HL-60 (cell line): Measurements from ENCODE around the gene EP400.

Experiments
- POLR2AphosphoS5 ChIP-seq: IDR thresholded peaks from 2 replicates; pipeline ENCODE4 v1.6.1; 2012; ENCODE audit warnings: low read depth
- TF ChIP-seq, protein P1 (sequence below): IDR thresholded peaks from one replicate; pipeline ENCODE4 v1.5.1; 2011; ENCODE audit warnings: low read length, control low read depth, inconsistent platforms; ENCODE audit not compliant: insufficient read depth
- TF ChIP-seq, protein P2 (sequence below): IDR thresholded peaks from 2 replicates; pipeline ENCODE4 v1.6.1; 2012; ENCODE audit warnings: low read depth; ENCODE audit not compliant: insufficient replicate concordance

DNA sequence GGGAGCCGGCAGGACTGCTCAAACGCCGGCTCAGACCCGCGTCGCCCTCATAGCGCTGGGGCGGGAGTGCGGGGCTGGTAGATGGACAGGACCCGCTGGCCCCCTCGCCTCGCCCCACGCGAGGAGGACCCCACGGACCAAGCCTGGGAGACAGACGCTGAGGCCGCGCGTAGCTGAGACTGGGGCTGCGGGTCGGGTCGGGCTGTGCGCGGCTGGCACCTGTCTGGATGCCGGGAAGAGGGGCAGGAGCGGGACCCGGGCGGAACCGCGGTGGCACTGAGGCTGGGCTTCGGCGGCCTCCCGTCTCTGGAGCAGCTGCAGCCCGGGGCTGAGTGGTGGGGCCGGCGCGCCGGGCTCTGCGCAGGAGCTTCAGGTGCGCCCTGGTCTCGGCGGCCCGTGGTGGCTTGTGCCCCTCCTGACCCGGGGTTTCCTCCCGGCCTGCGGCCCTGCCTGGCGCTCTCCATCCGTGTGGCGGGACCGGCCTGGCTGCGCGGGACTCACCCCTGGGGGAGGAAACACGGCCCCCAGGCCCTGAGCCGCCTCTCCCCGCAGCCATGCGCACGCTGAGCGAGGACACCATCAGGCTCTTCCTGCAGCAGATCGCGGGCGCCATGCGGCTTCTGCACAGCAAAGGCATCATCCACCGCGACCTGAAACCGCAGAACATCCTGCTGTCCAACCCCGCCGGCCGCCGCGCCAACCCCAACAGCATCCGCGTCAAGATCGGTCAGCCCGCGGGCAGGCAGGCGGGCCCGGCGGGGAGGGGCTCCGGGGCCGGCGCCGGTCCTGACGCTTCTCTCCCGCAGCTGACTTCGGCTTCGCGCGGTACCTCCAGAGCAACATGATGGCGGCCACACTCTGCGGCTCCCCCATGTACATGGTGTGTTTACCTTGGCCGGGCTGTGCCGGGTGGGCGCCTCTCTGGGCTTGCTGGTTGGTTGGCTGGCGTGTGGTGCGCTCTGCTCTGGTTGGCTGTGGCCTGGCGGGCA lies 41.4 kb upstream of the EP400 start:
- TF ChIP-seq, protein P1, sequence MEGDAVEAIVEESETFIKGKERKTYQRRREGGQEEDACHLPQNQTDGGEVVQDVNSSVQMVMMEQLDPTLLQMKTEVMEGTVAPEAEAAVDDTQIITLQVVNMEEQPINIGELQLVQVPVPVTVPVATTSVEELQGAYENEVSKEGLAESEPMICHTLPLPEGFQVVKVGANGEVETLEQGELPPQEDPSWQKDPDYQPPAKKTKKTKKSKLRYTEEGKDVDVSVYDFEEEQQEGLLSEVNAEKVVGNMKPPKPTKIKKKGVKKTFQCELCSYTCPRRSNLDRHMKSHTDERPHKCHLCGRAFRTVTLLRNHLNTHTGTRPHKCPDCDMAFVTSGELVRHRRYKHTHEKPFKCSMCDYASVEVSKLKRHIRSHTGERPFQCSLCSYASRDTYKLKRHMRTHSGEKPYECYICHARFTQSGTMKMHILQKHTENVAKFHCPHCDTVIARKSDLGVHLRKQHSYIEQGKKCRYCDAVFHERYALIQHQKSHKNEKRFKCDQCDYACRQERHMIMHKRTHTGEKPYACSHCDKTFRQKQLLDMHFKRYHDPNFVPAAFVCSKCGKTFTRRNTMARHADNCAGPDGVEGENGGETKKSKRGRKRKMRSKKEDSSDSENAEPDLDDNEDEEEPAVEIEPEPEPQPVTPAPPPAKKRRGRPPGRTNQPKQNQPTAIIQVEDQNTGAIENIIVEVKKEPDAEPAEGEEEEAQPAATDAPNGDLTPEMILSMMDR = no peak
- TF ChIP-seq, protein P2, sequence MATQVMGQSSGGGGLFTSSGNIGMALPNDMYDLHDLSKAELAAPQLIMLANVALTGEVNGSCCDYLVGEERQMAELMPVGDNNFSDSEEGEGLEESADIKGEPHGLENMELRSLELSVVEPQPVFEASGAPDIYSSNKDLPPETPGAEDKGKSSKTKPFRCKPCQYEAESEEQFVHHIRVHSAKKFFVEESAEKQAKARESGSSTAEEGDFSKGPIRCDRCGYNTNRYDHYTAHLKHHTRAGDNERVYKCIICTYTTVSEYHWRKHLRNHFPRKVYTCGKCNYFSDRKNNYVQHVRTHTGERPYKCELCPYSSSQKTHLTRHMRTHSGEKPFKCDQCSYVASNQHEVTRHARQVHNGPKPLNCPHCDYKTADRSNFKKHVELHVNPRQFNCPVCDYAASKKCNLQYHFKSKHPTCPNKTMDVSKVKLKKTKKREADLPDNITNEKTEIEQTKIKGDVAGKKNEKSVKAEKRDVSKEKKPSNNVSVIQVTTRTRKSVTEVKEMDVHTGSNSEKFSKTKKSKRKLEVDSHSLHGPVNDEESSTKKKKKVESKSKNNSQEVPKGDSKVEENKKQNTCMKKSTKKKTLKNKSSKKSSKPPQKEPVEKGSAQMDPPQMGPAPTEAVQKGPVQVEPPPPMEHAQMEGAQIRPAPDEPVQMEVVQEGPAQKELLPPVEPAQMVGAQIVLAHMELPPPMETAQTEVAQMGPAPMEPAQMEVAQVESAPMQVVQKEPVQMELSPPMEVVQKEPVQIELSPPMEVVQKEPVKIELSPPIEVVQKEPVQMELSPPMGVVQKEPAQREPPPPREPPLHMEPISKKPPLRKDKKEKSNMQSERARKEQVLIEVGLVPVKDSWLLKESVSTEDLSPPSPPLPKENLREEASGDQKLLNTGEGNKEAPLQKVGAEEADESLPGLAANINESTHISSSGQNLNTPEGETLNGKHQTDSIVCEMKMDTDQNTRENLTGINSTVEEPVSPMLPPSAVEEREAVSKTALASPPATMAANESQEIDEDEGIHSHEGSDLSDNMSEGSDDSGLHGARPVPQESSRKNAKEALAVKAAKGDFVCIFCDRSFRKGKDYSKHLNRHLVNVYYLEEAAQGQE = no peak
- no peak for TF ChIP-seq POLR2AphosphoS5
